ENCODE results near the gene TRERF1. TPM values are rescaled to one million over a fixed set of nuclear protein-coding genes. Genes with fewer than 3 reads are reported as not detected.

Gene TRERF1
- total and polyA plus RNA-seq, 2 of the 8 experiments (the other 6 are each of a cell fraction or from before 2014, with no cell fraction given), result 10.8 to 21.5 TPM

- Histone ChIP-seq H2BK120ac (replicated peaks; ENCODE audit: low read depth, low read length) (no peak overlapping the region), H3K79me1 (ENCODE audit: low read depth, low read length) (no peaks in the 10 kb centered on the region), H2BK5ac (ENCODE audit: low read depth, low read length) (no peak overlapping the region), H3K18ac (ENCODE audit: extremely low read depth, low read length) (no peak overlapping the region), H3K27me3 (replicated peaks in 1 of 4; ENCODE audit: control insufficient read depth in 3 of 4, extremely low read depth in 1 of 4, insufficient read depth in 3 of 4, low read length in 3 of 4) (0 out of 7 replicates have a peak, but pooled peaks cover 0 to under 1% (median 0%) of the 10 kb centered on the region in 4 experiments), H3K36me3 (ENCODE audit: control insufficient read depth in 2 of 4, insufficient read depth in 4 of 4, low read length in 3 of 4) (no peaks in the 10 kb centered on the region; a peak in 1 of 8 replicates), H4K5ac (ENCODE audit: insufficient read length, low read depth, low read length) (no peak overlapping the region), H4K8ac (ENCODE audit: extremely low read depth, insufficient read depth, low read length) (no peak overlapping the region), H2BK15ac (ENCODE audit: low read length) (no peak overlapping the region), H2AK5ac (ENCODE audit: low read depth, low read length) (no peak overlapping the region), H4K20me1 (replicated peaks in 1 of 2; ENCODE audit: control insufficient read depth in 1 of 2, insufficient read depth in 2 of 2, low read length in 2 of 2) (no peaks in the 10 kb centered on the region), H3K23ac (ENCODE audit: insufficient read length) (no peak overlapping the region), H3K79me2 (ENCODE audit: control insufficient read depth in 1 of 2, insufficient read depth in 2 of 2, low read length in 2 of 2) (no peaks in the 10 kb centered on the region), H2BK20ac (ENCODE audit: low read length) (no peak overlapping the region), H2BK12ac (ENCODE audit: low read depth, low read length) (no peak overlapping the region), H3K4ac (replicated peaks; ENCODE audit: insufficient read length, low read depth, low read length) (no peak overlapping the region), H4K91ac (replicated peaks; ENCODE audit: insufficient read length, low read length) (no peak overlapping the region), H3K4me2 (ENCODE audit: insufficient read depth in 1 of 2, low read depth in 2 of 2, low read length in 2 of 2) (no peak overlapping the region), H3K9ac (replicated peaks in 1 of 4; ENCODE audit: extremely low read depth in 1 of 4, low read depth in 3 of 4, low read length in 3 of 4) (no peak overlapping the region), H3K14ac (ENCODE audit: insufficient read length) (no peak overlapping the region), H3K9me3 (ENCODE audit: insufficient read depth in 2 of 2, low read depth in 1 of 2, low read length in 1 of 2) (no peaks in the 10 kb centered on the region), H3K4me3 (ENCODE audit: extremely low read depth in 1 of 4, insufficient read depth in 2 of 4, low read depth in 3 of 4, low read length in 4 of 4) (no peak overlapping the region), H2AFZ (ENCODE audit: low read length) (no peak overlapping the region), H3K27ac (ENCODE audit: low read depth, low read length) (no peak overlapping the region), H3K23me2 (ENCODE audit: low read depth, low read length) (0 out of 2 replicates have a peak, but pooled peaks cover 3% of the 10 kb centered on the region), H3K4me1 (replicated peaks in 1 of 4; ENCODE audit: control insufficient read depth in 3 of 4, insufficient read depth in 4 of 4, low read length in 3 of 4) (no peaks in the 10 kb centered on the region; a peak in 2 of 7 replicates), H3K56ac (replicated peaks; ENCODE audit: insufficient read length, low read depth, low read length) (no peak overlapping the region)
- DNase-seq (ENCODE audit: low read depth in 1 of 2, low spot score in 2 of 2) (no peak), FAIRE-seq (no peak)
- no peak for TF ChIP-seq SIN3A (conservative IDR thresholded peaks at IDR 0.05 in 1 of 2, IDR thresholded peaks at IDR 0.05 in 1 of 2; ENCODE audit: low read depth in 1 of 2, low read length in 2 of 2)
- TF ChIP-seq MAX (IDR thresholded peaks at IDR 0.05), result no peak
- no peak for TF ChIP-seq TCF12 (IDR thresholded peaks at IDR 0.05; ENCODE audit: low read depth, low read length)
- WGBS, 2 experiments (ENCODE audit: extremely low coverage in 1 of 2, insufficient coverage in 1 of 2, insufficient read length in 1 of 2, insufficient replicate concordance in 2 of 2, low coverage in 1 of 2, low lambda C conversion rate in 2 of 2, missing lambda C conversion rate in 1 of 2), result 92% methylated on average over 5 of the region's 5 CpGs; no CpG with 5 or more reads in 1 of the 2 experiments
- POLR2A ChIA-PET (ENCODE audit: partially characterized antibody), result interaction anchor here (1.6 kb wide), 1 partner anchor 62 kb away, joined by 3 read pairs; no protein-coding TSS in a partner anchor
- CTCF ChIA-PET (ENCODE audit: partially characterized antibody), result interaction anchor here (0.6 to 2.3 kb wide), 5 partner anchors 14 to 105 kb away, joined by 3 to 10 read pairs (median 5); no protein-coding TSS in a partner anchor
These were observed 252.4 kb downstream of the TRERF1 start for GRCh38 chr6:42199106-42199981.

All from H1 (cell line).